Stomach (tissue), 9 donors: ENCODE data around the gene CELF6. TPM values are rescaled to one million over a fixed set of nuclear protein-coding genes. Genes with fewer than 3 reads are reported as not detected.

Experiments used
- DNase-seq, 2 donors: peaks; one replicate each; pipeline versions ENCODE4 v3.0.0 to v3.0.0-alpha.2; 2013 to 2019
- H3K27ac ChIP-seq, 5 donors: fragments of 200-600 bp in 4 of 5; sonication (generic) in 4 of 5; one replicate each; pipeline ENCODE4 v1.5.1; 2013 to 2019; ENCODE audit warnings: mild to moderate bottlenecking in 1 of 5, moderate library complexity in 1 of 5
- H3K27me3 ChIP-seq, 3 donors: fragments of 200-600 bp; sonication (generic); one replicate each; pipeline ENCODE4 v1.5.1; 2017 to 2019; ENCODE audit warnings: mixed run types in 1 of 3
- H3K36me3 ChIP-seq, 4 donors: fragments of 200-600 bp; sonication (generic); 1 replicate in 3 of 4; 2 replicates in 1 of 4; pipeline ENCODE4 v1.5.1; 2016 to 2019
- H3K4me1 ChIP-seq, 4 donors: fragments of 200-600 bp; sonication (generic); one replicate each; pipeline ENCODE4 v1.5.1; 2016 to 2019
- H3K4me3 ChIP-seq, 4 donors: fragments of 200-600 bp; sonication (generic) in 3 of 4; one replicate each; pipeline ENCODE4 v1.5.1; 2016 to 2019; ENCODE audit warnings: mild to moderate bottlenecking in 1 of 4
- H3K9me3 ChIP-seq, 4 donors: fragments of 200-600 bp; sonication (generic); one replicate each; pipeline ENCODE4 v1.5.1; 2016 to 2019
- EP300 ChIP-seq: sonication (generic); formaldehyde crosslinking; IDR thresholded peaks from one replicate; pipeline ENCODE4 v1.6.1; 2017; ENCODE audit warnings: antibody characterized with exemption
- POLR2A ChIP-seq, 4 donors: fragments of 450-650 bp; IDR thresholded peaks; one replicate each; pipeline ENCODE4 v1.6.1; 2016; ENCODE audit warnings: antibody characterized with exemption in 4 of 4, control low read depth in 2 of 4, mild to moderate bottlenecking in 1 of 4, moderate library complexity in 1 of 4
- POLR2AphosphoS5 ChIP-seq, 3 donors: sonication (generic); formaldehyde crosslinking; IDR thresholded peaks; one replicate each; pipeline ENCODE4 v1.6.1; 2016; ENCODE audit warnings: antibody characterized with exemption in 3 of 3
- WGBS, 5 donors: extraction: QIAGEN DNeasy Blood & Tissue Kit in 3 of 5; methylation state at CpG; one replicate each; pipeline versions ENCODE4 v1.1.5 to v1.1.7; 2013 to 2018; 5-methylcytosine and 5-hydroxymethylcytosine counted together
- intact Hi-C: fragments of 100-400 bp; cut with DNase I; formaldehyde crosslinking; loops from one replicate; pipeline ENCODE4 v1.15.1; 2023; ENCODE audit warnings: low total_unique reads
- polyA plus RNA-seq, 3 donors: library from polyadenylated mRNA; stranded (reverse); fragments of 200-250 nt; gene quantifications; one replicate each; pipeline ENCODE4 v1.2.3, GENCODE V29; 2013
- total RNA-seq, 5 donors: library from RNA; depleted of rRNA; stranded (reverse); fragments of >200 nt; gene quantifications; one replicate each; pipeline versions ENCODE4 v1.1.0 to v1.2.3, GENCODE V29; 2014 to 2016
- TF ChIP-seq, protein P1 (sequence below), 7 experiments: fragments of 450-650 bp in 4 of 7; fragments of 200-600 bp in 3 of 7; sonication (generic) in 3 of 7; IDR thresholded peaks; one replicate each; pipeline ENCODE4 v1.5.1; 2016 to 2019; ENCODE audit warnings: antibody characterized with exemption in 7 of 7, control low read depth in 2 of 7, mild to moderate bottlenecking in 1 of 7
- donor health status: healthy with polysubstance abuse.
- donor health status: Bipolar disorder and iron deficiency.
- donor health status: healthy.

CELF6 gene
- total and polyA plus RNA-seq, 8 donors, result 0.44 to 4.0 (median 1.2) TPM; not detected in 2

DNA sequence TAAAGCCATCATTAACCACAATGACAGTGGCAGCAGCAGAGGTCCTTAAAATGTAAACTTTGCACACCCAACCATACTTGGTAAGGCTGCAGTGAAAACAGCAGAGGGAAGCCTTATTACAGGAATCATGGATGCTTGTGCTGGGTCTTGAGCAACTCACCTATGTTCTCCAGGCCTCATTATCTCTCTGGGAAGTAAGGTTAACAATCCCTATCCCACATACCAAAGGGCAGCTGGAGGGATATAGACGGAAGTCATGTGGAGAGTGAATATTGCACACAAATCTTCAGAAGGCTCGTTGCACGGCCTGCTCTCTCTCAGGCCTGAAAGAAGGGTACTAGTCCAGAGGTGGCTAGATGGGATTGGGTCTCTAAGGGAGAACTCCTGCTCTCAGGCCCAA, 25.8 kb upstream of the CELF6 start:
- no peaks in the 10 kb centered on the region for H3K9me3 ChIP-seq
- TF ChIP-seq POLR2AphosphoS5 (IDR thresholded peaks at IDR 0.05) (no peak), POLR2A (IDR thresholded peaks at IDR 0.05) (no peak), EP300 (no peak)
- TF ChIP-seq, protein P1, sequence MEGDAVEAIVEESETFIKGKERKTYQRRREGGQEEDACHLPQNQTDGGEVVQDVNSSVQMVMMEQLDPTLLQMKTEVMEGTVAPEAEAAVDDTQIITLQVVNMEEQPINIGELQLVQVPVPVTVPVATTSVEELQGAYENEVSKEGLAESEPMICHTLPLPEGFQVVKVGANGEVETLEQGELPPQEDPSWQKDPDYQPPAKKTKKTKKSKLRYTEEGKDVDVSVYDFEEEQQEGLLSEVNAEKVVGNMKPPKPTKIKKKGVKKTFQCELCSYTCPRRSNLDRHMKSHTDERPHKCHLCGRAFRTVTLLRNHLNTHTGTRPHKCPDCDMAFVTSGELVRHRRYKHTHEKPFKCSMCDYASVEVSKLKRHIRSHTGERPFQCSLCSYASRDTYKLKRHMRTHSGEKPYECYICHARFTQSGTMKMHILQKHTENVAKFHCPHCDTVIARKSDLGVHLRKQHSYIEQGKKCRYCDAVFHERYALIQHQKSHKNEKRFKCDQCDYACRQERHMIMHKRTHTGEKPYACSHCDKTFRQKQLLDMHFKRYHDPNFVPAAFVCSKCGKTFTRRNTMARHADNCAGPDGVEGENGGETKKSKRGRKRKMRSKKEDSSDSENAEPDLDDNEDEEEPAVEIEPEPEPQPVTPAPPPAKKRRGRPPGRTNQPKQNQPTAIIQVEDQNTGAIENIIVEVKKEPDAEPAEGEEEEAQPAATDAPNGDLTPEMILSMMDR (IDR thresholded peaks at IDR 0.05), result no peak
- no peak overlapping the region for H3K27ac ChIP-seq
- peaks cover 59 to 94% (median 84%) of the 10 kb centered on the region in 4 donors for H3K36me3 ChIP-seq
- intact Hi-C loops, result no loop called here
- no peaks in the 10 kb centered on the region for H3K27me3 ChIP-seq
- WGBS, 5 donors, result 90 to 94% (median 92%) methylated on average over 3 of the region's 3 CpGs
- no peaks in the 10 kb centered on the region for H3K4me1 ChIP-seq
- no peak overlapping the region for H3K4me3 ChIP-seq
- no peak for DNase-seq

DNA sequence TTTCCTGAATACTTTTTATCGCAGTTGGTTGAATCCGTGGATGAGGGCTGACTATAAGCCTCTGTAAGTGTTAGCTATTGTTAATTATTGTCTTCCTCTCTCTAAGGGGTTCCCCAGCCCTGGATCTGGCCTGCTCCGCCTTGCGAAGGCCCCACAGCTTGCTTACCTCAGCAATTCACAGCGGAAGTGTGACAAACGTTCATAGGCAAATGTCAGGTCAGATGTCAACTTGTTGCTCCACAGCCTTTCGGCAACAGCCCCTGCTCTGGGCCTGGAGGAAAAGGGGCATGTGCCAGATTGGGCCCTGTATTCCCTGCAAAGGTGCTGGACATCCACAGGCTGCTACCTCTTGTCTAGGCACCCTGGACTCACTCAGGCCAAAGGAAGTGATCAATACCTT, 25.3 kb upstream of the CELF6 start:
- H3K4me3 ChIP-seq, result no peak overlapping the region
- no peak overlapping the region for H3K27ac ChIP-seq
- TF ChIP-seq EP300 (no peak), POLR2A (IDR thresholded peaks at IDR 0.05) (no peak), POLR2AphosphoS5 (IDR thresholded peaks at IDR 0.05) (no peak)
- TF ChIP-seq, protein P1 (IDR thresholded peaks at IDR 0.05), result no peak
- H3K9me3 ChIP-seq, result no peaks in the 10 kb centered on the region
- WGBS, 5 donors, result 82 to 87% (median 84%) methylated on average over 7 of the region's 7 CpGs
- no peaks in the 10 kb centered on the region for H3K4me1 ChIP-seq
- no peak for DNase-seq
- peaks cover 56 to 89% (median 79%) of the 10 kb centered on the region in 4 donors for H3K36me3 ChIP-seq
- intact Hi-C loops, result no loop called here
- no peaks in the 10 kb centered on the region for H3K27me3 ChIP-seq

DNA sequence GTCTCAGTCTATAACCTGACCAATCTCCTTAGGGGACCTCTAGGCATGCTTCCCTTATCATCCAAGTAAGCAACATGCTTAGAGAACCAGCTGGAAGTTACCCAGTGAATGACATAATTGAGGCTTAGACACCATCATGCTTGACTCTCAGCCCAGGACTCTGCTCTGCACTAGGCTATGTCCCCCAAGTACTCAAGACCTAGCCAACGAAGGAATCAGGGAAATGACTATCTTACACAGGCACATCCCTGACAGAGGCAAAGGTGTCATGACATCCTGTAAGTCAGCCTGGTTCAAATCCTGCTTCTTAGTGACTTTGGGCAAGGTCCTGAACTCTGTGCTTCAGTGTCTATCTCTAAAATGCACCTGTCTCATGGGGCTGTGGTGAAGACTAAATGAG, 24.6 kb upstream of the CELF6 start:
- intact Hi-C loops, result no loop called here
- H3K4me1 ChIP-seq, result peaks cover 0 to 3% (median under 1%) of the 10 kb centered on the region in 4 donors
- WGBS, 5 donors, result 71 to 96% (median 84%) methylated on average over 1 of the region's 1 CpG
- H3K36me3 ChIP-seq, result peaks cover 52 to 82% (median 72%) of the 10 kb centered on the region in 4 donors
- no peak for DNase-seq
- no peak overlapping the region for H3K27ac ChIP-seq
- H3K27me3 ChIP-seq, result no peaks in the 10 kb centered on the region
- no peaks in the 10 kb centered on the region for H3K9me3 ChIP-seq
- no peak overlapping the region for H3K4me3 ChIP-seq
- no peak for TF ChIP-seq EP300
- TF ChIP-seq POLR2A (IDR thresholded peaks at IDR 0.05), result no peak
- TF ChIP-seq, protein P1 (IDR thresholded peaks at IDR 0.05), result no peak
- TF ChIP-seq POLR2AphosphoS5 (IDR thresholded peaks at IDR 0.05), result no peak

DNA sequence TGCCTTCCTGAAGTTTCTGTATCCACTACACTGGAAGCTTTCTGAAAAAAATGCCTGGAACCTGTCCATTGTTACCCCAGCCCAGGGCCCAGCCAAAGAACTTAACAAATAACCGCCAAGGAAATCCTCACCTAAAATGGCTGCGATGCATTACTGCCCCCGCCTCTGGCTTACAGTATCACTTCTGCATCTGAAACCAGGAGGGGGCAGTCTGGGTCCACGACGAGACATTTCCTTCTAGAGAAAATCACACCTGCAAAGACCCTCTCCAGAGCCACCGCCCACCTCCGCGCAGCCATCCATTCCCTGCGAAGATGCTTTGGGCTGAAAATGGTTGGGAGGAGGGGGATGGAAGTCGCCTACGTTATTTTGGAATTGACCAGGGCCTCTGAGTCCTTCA, 22.4 kb upstream of the CELF6 start:
- DNase-seq, result peak; percentile 32 to 54
- intact Hi-C loops, result no loop called here
- Histone ChIP-seq H3K4me3 (no peak overlapping the region), H3K36me3 (peaks cover 33 to 66% (median 54%) of the 10 kb centered on the region in 4 donors), H3K9me3 (no peaks in the 10 kb centered on the region), H3K27me3 (no peaks in the 10 kb centered on the region), H3K4me1 (peaks cover 0 to 13% (median 4%) of the 10 kb centered on the region in 4 donors), H3K27ac (no peak overlapping the region)
- 63 to 69% (median 66%) methylated on average over 11 of the region's 11 CpGs for WGBS, 5 donors
- no peak for TF ChIP-seq POLR2A (IDR thresholded peaks at IDR 0.05)
- TF ChIP-seq, protein P1 (IDR thresholded peaks at IDR 0.05), result peak in 3 of 7 experiments; percentile 19 to 32 (median 22)
